ENCODE measurements around the gene NTRK2.

The NTRK2 gene

DNA sequence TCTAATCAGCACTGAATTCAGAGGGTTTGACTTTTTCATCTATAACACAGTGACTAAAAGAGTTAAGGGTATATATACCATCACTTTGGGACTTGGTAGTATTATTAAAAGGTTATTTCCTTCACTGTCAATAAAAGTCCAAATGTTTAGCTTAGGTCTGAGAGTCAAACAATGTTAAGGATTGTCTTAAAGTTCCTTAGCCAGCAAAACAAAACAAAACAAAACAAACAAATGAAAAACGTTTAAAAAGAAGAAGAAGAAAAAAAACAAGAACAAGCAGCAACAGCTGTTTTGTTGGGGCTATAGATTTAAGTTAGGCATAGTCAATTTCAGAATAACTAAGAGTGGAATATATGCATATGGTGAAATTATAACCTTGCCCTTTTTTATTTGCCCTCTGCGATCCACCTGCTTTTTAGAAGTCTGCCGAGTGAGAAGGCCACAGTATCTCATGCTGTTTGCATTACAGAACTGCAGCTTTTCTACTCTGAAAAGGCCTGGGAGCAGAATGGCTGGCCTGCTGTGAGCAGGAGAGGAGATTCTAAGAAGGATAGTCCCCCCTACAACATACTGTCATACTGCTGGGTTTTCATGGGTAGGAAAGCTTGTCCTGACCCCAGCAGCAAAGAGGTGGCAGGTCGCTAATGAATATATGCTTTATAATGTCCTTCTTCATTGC, 141.7 kb downstream of the NTRK2 start:
- Histone ChIP-seq H3K9ac (ENCODE audit: low read length) (no peak overlapping the region), H3K9me2 (ENCODE audit: low read depth, low read length) (no peaks in the 10 kb centered on the region), H3F3A (ENCODE audit: insufficient read depth, low read length) (no peaks in the 10 kb centered on the region), H3K36me3 (ENCODE audit: insufficient read depth, low read length) (no peaks in the 10 kb centered on the region), H3K27ac (ENCODE audit: low read depth, low read length, poor library complexity, severe bottlenecking) (no peak overlapping the region), H3K9me3 (ENCODE audit: low read length) (no peaks in the 10 kb centered on the region), H3K4me3 (ENCODE audit: low read depth, low read length, poor library complexity, severe bottlenecking) (no peak overlapping the region), H4K20me1 (ENCODE audit: insufficient read depth, low read length) (no peaks in the 10 kb centered on the region), H3K27me3 (ENCODE audit: insufficient read depth, low read length) (no peaks in the 10 kb centered on the region), H3K79me2 (ENCODE audit: insufficient read depth, low read length) (no peaks in the 10 kb centered on the region), H3K4me2 (ENCODE audit: low read length) (no peak overlapping the region), H2AFZ (ENCODE audit: low read length) (no peak overlapping the region), H3K4me1 (ENCODE audit: insufficient read depth, low read length, severe bottlenecking) (no peaks in the 10 kb centered on the region)
- TF ChIP-seq EZH2 (IDR thresholded peaks at IDR 0.05; ENCODE audit: borderline replicate concordance, low read length), result no peak
- TF ChIP-seq, protein P1, sequence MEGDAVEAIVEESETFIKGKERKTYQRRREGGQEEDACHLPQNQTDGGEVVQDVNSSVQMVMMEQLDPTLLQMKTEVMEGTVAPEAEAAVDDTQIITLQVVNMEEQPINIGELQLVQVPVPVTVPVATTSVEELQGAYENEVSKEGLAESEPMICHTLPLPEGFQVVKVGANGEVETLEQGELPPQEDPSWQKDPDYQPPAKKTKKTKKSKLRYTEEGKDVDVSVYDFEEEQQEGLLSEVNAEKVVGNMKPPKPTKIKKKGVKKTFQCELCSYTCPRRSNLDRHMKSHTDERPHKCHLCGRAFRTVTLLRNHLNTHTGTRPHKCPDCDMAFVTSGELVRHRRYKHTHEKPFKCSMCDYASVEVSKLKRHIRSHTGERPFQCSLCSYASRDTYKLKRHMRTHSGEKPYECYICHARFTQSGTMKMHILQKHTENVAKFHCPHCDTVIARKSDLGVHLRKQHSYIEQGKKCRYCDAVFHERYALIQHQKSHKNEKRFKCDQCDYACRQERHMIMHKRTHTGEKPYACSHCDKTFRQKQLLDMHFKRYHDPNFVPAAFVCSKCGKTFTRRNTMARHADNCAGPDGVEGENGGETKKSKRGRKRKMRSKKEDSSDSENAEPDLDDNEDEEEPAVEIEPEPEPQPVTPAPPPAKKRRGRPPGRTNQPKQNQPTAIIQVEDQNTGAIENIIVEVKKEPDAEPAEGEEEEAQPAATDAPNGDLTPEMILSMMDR (IDR thresholded peaks at IDR 0.05; ENCODE audit: low read length), result no peak

DNA sequence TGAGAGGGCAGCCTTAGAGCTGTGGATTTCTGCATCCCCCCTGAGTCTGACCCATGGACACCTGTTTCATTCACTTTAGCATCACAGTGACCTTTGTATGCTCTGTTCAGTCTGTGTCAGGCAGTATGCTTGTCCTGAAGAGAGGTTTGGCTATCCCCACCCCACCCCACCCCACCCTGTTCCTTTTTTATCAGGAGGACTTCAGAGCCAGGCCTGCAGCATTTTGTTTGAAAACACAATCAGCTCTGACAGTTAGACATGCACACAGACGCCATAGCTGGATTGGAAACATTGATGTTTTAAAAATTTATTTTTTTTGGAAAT, 142.2 kb downstream of the NTRK2 start:
- no peaks in the 10 kb centered on the region for H3K79me2 ChIP-seq (ENCODE audit: insufficient read depth, low read length)
- no peak overlapping the region for H3K4me3 ChIP-seq (ENCODE audit: low read depth, low read length, poor library complexity, severe bottlenecking)
- H3K9me2 ChIP-seq (ENCODE audit: low read depth, low read length), result no peaks in the 10 kb centered on the region
- no peaks in the 10 kb centered on the region for H4K20me1 ChIP-seq (ENCODE audit: insufficient read depth, low read length)
- H3K9me3 ChIP-seq (ENCODE audit: low read length), result no peaks in the 10 kb centered on the region
- H3K27ac ChIP-seq (ENCODE audit: low read depth, low read length, poor library complexity, severe bottlenecking), result no peak overlapping the region
- H3K9ac ChIP-seq (ENCODE audit: low read length), result no peak overlapping the region
- TF ChIP-seq, protein P1 (IDR thresholded peaks at IDR 0.05; ENCODE audit: low read length), result no peak
- TF ChIP-seq EZH2 (IDR thresholded peaks at IDR 0.05; ENCODE audit: borderline replicate concordance, low read length), result no peak
- no peak overlapping the region for H2AFZ ChIP-seq (ENCODE audit: low read length)
- no peaks in the 10 kb centered on the region for H3F3A ChIP-seq (ENCODE audit: insufficient read depth, low read length)
- H3K27me3 ChIP-seq (ENCODE audit: insufficient read depth, low read length), result no peaks in the 10 kb centered on the region
- no peak overlapping the region for H3K4me2 ChIP-seq (ENCODE audit: low read length)
- H3K4me1 ChIP-seq (ENCODE audit: insufficient read depth, low read length, severe bottlenecking), result no peaks in the 10 kb centered on the region
- H3K36me3 ChIP-seq (ENCODE audit: insufficient read depth, low read length), result no peaks in the 10 kb centered on the region

DNA sequence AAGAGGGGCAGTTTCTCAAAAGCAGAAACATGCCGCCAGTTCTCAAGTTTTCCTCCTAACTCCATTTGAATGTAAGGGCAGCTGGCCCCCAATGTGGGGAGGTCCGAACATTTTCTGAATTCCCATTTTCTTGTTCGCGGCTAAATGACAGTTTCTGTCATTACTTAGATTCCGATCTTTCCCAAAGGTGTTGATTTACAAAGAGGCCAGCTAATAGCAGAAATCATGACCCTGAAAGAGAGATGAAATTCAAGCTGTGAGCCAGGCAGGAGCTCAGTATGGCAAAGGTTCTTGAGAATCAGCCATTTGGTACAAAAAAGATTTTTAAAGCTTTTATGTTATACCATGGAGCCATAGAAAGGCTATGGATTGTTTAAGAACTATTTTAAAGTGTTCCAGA, 142.8 kb downstream of the NTRK2 start:
- Histone ChIP-seq H3K36me3 (ENCODE audit: insufficient read depth, low read length) (no peaks in the 10 kb centered on the region), H2AFZ (ENCODE audit: low read length) (no peak overlapping the region), H3K27me3 (ENCODE audit: insufficient read depth, low read length) (no peaks in the 10 kb centered on the region)

More for the DNA sequence above, 142.8 kb downstream of the NTRK2 start:
- no peaks in the 10 kb centered on the region for H4K20me1 ChIP-seq (ENCODE audit: insufficient read depth, low read length)
- no peak overlapping the region for H3K27ac ChIP-seq (ENCODE audit: low read depth, low read length, poor library complexity, severe bottlenecking)
- TF ChIP-seq, protein P1 (IDR thresholded peaks at IDR 0.05; ENCODE audit: low read length), result no peak
- TF ChIP-seq EZH2 (IDR thresholded peaks at IDR 0.05; ENCODE audit: borderline replicate concordance, low read length), result no peak
- H3K4me2 ChIP-seq (ENCODE audit: low read length), result no peak overlapping the region
- no peaks in the 10 kb centered on the region for H3K9me3 ChIP-seq (ENCODE audit: low read length)
- no peaks in the 10 kb centered on the region for H3K9me2 ChIP-seq (ENCODE audit: low read depth, low read length)
- no peaks in the 10 kb centered on the region for H3F3A ChIP-seq (ENCODE audit: insufficient read depth, low read length)
- no peak overlapping the region for H3K9ac ChIP-seq (ENCODE audit: low read length)
- no peaks in the 10 kb centered on the region for H3K4me1 ChIP-seq (ENCODE audit: insufficient read depth, low read length, severe bottlenecking)
- H3K4me3 ChIP-seq (ENCODE audit: low read depth, low read length, poor library complexity, severe bottlenecking), result no peak overlapping the region
- H3K79me2 ChIP-seq (ENCODE audit: insufficient read depth, low read length), result no peaks in the 10 kb centered on the region
